HS-27A (cell line): ENCODE data around the gene RHOBTB1.

Experiments used
- DNase-seq: peaks from one replicate; pipeline ENCODE4 v3.0.0-alpha.2; 2012; ENCODE audit warnings: low read depth, missing footprints

The RHOBTB1 gene

DNA sequence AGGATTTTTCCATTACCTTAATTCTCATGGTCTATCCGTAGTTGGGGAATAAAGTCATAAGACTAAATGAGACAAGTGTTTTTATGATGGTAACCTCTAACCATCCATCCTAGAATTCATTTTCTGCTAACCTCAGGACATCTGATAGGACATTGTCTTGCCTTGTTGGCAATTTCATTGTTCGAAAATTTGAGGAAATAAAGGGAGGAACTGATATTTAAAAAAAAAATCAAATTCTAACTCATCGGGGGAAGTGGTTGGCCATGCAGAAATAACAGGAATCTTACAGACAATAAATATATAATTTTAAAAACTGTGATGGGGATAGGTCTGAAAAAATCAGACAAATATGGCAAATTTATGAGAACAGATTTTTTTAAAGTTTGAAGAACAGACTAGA lies 21.7 kb upstream of the RHOBTB1 start:
- DNase-seq, result no peak

DNA sequence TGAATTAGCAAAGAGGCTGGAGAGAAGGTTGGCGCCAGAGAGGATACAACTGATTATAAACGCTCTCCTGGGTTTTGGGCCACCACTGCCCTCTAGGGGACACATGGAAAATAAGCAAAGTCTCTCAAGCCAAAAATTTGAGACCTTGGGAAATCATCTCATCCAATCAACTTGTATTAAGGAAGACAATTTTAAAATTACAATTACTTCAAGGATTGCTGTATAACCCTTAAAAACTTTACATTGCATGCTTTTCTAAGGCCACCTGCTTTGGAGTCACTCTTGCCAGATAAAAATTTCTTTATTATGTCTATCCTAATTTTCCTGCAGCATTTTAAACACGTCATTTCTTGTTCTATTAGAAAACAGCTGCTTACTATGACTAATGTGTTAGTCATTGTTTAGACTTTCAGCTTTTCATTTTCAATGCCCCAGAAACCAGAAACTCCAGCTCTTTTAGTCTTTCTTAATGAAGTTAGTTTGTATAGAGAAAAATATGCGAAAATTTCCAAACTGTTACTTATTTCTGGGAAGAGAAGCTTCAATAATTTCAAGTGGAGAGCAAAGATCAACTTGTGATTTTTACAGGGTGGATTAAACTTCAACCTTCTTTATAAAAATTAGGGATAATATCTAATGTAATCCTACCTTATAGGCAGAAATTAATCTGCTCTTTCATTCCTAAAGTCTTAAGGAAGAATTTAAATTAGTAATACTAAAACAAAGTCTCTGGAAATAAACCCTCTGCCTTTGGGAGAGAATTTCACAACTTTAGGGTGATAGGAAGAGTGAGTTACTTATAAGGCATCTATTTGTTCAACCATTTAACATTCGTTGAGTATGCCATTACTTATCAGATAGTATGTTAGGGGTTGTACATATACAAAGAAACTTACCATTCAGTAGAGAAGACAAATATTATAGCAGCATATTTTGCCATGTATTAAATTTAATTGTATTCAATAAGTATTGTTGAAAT lies 20.6 kb upstream of the RHOBTB1 start:
- DNase-seq, result peak; percentile 66

DNA sequence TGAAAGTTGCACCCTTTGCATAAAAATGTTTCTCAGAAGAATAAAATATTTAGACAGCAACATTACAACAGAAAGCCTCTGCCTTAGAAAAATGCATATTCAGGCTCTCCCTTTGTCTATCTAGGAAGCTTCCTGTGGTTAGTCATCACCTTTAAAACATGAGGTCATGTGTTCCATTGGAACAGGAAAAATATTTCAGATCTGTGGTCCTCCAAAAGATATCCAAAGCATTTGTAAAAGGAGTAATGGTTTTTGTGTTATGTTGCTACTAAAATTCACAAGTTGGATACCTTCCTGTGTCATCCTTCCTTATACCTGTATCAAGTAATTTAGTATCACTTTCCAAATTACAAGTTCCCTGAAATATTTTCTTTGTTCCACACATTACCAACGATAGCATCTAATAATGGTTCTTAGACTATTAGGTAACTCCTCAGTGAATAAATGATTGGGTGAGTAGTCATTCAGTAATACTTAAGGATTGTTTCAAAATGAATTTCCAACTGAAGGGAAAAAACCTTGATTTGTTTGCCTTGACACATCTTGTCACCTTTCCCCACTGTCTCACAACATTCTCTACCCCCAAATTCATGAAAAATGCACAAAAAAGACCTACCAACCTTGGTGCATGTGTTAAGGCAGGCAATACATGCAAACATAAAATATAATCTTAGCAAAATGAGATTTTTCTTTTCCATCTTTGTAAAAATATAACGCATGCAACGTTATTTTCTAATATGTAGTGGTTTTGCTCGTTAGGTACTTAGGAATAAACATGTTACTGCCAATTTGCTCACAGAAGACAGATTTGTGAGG lies 19.7 kb upstream of the RHOBTB1 start:
- peak; percentile 39 for DNase-seq

DNA sequence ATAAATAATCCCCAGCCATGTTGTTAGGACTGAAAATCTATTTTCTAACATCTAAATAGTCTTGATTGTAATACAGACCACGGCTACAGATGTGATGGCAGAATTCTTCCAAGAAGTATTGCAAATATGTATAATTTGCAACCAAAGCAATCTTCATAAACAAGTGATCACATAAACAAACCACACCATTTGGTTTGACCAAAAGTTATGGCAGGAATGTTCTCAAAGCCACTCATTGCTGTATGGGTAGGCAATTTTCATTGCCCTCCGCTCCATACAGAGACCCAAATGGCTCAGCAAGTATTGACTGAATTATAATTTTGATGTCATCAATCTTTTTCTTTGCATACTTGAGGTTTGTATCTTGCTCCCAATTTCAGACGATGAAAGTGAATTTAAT lies 19.0 kb upstream of the RHOBTB1 start:
- no peak for DNase-seq

DNA sequence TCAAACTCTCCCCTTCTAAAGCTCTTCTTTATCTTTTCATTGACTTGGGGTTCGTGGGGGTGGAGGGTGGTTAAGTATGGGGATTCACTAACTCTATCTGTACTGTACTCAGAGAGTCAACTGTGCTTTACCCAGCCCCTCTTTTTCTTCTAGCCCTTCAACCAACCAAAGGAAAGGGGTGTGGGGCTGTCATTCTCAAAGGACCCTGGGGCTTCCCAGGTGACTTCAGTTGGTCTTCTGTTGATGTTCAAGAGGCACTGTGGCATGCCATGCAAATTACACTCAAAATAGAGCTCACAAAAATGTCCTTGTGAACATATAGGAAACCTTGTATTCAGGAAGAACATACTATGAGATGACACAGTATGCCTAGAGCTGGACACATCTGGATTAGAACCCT lies 16.9 kb upstream of the RHOBTB1 start:
- DNase-seq, result no peak

- no peak for DNase-seq
These were observed 16.0 kb upstream of the RHOBTB1 start for GRCh38 chr10:60960031-60960430.

DNA sequence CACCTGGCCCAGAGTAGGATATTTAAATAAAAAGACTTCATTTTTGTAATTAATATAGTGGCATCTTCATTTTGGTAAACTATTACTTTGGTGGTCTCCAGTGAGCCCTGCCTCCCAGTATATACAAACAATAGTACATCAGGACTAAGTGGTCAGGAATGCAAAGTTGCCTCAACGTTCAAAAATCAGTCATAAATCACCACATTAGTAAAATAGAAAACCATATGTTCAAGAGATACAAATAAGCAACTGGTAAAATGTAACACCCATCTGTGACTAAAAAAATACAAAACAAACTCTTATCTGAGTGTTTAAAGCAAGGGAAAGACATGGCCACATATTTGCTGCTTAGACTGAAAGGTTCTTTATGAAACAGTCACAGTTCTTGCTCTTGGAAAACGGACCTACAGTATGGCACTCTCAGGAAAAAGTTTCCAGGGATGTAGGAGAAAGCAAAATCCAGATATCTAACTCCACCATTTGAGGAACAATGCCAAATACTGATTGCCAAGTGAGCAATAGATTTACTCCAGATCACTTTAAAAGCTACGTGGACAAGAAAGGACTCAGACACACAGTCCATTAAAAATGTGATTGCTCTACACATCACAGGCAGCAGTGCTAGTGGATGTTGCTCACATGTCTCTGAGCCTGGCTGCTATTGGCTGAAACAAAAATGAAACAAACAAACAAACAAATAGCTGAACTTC lies 15.1 kb upstream of the RHOBTB1 start:
- peak; percentile 9 for DNase-seq

- no peak for DNase-seq
These were observed 13.8 kb upstream of the RHOBTB1 start for GRCh38 chr10:60957667-60958221.

GRCh38 chr10:60955957-60956425 lies 12.0 kb upstream of the RHOBTB1 start:
- peak; percentile 35 for DNase-seq

DNA sequence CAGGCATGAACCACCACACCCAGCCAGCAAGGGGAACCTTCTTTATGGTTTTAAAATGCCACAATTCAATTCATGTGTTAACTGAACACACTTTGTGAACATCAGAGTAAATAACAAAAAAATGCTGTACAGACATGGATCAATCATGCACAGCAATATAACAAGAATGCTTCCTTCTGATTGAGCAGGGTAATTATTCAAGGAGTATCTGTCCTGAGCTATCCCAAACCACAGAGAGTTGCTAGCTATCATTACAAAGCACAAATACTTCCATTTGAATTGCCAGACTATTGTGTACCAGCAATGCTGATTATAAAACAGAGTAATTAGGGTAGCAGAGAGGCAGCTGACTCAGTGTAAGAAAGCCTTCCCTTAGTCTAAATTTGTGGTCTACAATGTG lies 11.3 kb upstream of the RHOBTB1 start:
- DNase-seq, result no peak

DNA sequence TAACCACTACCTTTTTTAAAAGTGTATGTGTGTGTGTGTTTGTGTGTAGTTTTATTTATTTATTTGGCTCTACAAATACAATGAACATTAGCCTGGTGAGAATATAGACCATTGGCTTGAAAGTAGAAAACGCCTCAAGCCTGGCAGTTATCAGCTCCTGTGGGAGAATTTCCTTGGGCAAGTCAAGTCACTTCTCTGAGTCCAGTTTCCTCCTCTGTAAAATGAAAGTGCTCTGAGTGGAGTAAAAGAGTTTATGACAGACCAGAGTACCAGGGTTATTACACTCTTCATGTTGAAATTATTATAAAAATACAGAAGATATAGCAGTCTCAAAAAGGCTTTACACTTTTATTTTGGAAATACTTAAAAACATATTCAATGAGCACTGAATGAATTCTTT lies 10.1 kb upstream of the RHOBTB1 start:
- DNase-seq, result no peak

GRCh38 chr10:60953420-60953819 lies 9.4 kb upstream of the RHOBTB1 start:
- no peak for DNase-seq

DNA sequence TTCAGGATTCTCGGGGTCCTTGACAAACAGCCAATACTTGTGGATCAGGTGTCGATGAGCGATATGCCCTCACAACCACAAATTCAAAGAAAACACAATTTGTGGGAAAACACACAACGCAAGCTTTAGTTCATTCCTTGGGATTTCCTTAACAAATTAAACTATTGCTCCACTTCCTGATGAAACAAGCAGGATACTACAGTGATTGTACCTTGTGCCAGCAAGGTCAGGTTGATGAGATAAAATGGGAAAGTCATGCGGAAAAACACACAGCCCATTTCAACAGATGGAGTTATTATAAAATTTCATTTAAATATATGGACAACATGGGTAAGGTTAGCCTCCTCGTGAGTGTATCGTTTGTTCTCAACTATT lies 8.8 kb upstream of the RHOBTB1 start:
- no peak for DNase-seq

DNA sequence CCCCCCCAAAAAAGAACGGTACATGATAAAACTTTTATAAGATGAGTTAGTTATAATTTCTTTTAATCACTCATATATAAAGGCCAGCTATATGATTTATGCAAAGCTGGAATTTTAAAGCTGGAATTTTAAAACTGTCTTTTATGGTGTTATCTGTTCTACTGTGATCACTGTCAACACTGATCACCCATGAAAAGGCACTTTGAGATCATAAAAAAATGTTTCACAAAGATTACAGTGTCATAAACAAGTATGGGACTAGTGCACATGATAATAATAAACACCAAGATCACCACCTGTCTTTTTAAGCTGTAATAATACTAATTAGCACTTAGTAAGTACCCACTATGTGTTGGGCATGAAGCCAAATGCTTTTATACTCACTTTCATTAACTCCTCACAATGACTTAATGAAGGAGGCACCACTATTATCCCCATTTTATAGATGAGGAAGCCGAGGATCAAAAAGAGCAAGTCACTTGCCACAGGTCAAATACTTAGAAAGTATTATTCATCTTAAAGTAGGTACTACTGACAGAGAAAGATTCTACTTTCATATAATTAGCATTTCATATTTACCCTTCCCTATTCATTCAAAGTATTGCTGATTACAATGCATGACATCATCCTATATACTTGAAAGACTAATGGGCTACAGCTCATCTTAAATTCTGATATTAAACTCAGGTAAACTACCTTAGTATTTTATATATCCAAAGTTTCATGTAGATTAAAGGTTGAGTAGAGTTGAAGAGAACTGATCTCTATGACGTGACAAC lies 8.3 kb upstream of the RHOBTB1 start:
- DNase-seq, result no peak

DNA sequence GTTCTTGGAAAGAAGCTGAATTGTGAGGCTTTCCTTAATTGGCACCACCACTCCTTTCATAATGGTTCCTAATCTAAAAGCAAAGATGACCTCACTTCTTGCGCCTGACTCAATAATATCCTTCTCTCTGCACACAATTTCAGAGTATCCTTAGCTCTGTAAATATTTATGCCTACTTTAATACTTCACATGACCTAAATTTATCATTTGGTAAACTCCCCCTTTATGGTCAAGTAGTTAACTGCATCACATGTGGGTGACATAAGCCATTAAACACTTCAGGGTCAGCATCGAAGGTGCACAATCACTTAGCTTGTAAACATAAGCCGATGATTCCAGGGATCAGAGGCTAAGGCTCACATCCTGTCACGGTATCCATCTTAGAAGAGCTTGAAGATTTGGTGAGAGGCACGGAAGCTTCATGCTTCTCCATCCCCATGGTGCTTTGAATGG lies 7.3 kb upstream of the RHOBTB1 start:
- no peak for DNase-seq

DNA sequence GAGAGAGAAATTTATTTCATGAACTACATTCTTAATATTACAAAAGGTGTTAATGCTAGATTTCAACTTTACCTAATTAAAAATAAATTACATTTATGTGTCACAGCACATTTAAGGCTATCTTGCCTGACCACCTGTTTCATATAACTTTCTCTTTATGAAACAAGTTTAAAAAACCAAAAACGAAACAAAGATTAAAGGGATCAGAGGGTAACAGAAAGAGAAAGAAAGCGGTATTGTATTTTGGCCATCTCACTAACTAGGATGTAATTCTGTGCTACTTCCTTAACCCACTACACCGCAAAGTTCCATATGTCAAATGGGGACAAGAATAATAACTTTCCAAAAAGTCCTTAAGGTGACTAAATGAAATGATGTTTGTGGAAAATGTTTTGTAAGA lies 6.3 kb upstream of the RHOBTB1 start:
- no peak for DNase-seq

- DNase-seq, result no peak
These were observed 4.9 kb upstream of the RHOBTB1 start for GRCh38 chr10:60948851-60949250.

DNA sequence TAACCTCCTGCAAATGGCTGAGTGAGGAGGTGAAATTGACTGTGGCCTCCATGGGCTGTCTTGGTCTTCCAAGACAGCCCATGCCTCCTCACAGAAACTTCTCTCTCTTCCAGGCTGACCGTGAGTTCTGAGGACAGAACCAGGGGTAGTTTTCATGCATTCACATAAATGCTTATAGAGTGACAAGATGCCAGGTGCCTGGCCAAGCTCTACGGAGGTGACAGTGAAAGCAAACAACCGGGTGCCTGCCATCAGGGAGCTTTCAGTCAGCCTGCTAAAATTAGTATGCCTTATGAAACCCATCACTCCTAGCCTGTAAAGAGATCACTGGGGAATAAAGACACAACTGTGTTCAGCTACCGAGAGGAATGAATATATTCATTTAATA lies 919 bp upstream of the RHOBTB1 start:
- DNase-seq, result no peak

- DNase-seq, result peak; percentile 12
These were observed 498 bp downstream of the RHOBTB1 start for GRCh38 chr10:60943316-60944057.

DNA sequence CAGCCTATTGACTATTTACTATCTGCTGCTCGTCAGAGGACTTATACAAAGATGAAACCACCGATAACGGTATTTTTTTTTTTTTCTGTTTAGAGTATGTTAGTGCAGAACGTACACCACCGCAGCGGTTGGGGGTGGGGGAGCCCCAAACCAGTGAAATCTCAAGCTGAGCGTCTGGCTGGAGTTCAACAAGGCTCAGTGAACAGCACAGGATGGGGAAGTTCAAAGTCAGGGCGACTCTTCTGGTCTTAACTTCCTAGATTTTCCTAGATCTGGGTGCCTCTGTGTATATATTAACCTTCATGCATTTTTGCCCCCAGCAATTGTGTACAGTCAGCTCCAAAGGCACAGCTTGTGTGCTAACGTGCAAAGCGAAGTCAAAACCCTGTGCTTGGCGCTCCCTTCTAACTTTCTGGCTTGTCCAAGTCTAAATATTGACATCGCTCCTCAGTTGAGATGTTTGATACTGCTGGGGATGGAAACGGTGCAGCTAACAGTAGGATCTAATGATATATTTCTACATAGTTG lies 1.1 kb downstream of the RHOBTB1 start:
- DNase-seq, result no peak
